ENCODE results near the gene RPS21.
"Not testable (repeated sequence)": the region's sequence is repeated elsewhere in the genome, so short reads cannot be mapped to it uniquely, and the experiment has no call there.

Gene RPS21

DNA sequence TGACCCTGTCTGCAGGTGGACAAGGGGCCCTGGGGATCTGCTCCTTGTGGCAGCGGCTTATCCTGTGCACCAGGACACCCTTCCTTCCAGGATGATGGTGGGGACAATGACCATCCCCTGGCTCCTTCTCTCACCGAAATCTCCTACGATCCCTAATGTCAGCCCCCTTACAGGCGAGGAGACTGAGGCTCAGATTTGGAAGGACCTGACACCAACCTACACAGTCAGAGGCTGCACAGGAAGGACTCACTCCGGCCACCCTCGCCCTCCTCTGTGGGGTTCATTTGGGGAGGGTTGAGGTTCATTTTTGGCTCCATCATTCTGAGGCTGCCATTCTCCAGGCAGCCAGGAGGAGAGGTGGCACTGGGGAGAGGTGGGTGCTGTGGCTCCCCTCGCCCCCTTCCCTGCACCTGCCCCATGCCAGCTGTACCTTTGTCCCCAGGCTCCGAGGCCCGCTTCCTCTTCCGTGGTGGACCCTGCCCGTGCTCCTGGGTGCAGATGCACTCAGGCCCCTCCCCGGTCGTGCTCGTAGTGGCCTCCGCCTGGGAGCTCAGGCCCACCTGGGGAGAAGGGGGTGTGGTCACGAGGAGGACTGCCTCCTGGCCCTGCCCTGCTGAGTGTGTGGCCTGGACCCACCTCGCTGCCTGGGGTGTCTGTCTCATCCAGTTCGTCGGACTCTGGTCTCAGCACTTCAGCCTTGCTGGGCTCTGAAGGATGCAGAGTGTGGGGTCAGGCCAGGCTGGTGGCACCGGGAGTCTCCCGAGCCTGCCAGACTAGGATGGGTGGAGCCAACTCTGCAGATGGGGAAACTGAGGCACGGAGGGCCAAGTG is 25.5 kb downstream of the RPS21 start:
- DNase-seq = no peak

DNA sequence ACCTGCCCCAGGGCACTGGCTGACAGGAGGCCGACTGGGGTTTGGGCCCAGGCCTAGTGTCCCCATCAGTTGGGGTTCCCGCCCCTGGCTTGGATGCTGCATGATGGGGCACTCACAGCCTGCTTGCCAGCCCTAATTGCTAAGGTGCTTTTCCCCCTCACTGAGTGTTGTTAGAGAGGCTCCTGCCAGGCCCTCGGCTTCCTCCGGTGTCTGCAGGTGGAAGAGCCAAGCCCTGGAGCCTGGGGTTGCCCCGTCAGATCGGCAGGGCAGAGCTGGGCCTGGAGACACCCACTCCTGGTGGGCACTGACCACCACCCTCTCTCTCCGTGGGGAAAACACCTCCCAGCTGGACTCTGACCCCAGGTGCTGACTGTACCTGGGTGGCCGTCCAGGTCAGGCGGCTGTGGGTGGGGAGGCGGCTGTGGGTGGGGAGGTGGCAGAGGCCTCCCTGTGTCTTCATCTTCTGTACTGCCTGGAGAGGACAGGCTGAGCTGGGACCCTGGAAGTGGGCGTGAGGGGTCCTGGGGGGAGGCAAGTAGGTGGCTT is 26.2 kb downstream of the RPS21 start:
- no peak for DNase-seq

DNA sequence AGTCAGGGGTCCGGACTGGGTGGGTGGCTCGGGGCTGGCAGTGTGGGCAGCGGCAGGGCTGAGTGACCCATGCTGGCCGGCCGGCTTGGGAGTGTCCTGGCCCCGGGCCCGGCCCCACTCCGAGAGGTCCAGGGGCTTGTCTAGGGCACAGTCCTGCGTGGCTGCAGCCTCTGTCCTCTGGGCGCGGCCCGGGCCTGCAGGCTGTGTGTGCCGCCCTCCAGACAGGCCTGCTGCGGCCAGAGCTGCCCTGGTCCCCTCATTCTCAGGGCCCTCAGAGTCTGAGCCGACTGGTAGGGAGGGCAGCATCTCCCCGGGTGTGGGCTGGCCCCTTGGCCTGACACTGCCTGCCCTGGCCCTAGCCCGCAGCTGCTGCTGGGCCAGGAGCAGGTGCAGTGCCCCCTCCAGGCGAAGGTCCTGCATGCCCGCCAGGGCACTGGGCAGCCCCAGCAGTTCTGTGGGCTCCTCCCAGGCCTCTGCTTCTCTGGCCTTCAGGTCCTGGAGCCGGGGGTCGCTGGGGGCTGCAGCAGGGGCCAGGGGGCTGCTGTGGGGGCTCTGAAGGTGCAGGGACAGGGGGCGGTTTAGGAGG is 27.1 kb downstream of the RPS21 start:
- DNase-seq = no peak

DNA sequence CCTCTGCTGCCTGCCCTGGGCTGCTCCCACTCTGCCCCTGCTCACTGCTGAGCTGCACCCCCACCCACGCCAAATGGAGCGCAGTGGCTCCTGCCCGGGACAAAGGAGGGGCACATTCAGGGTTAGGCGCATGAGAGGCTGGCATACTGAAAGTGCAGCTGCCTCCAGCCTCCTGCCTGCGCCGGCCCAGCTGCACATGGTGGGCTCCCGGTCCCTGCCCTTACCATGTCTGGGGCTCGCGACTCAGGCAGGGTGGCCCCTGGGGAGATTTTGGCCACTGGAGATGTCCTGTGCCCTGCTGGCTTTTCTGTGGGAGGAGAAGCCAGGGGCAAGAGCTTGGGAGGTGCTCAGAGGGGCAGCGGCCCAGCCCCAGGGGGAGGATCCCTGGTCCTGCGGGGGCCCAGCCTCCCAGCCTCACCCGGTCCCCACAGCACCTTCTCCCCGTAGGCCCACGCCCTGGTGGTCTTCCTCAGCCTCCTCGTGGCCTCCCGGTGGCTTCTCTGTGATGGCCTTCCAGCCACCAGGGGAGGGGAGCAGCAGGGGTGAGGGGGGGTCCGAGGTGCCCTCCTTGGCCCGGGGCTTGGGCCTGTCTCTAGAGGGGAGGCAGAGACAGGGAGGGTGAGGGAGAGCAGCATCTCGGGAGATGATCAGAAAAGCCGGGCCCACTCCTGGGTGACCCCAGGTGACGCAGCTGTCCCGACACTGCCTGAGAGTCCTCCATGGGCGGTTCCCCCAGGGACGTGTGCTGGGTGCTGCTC is 28.6 kb downstream of the RPS21 start:
- DNase-seq = no peak

- DNase-seq = no peak
Observed at GRCh38 chr20:62416651-62417637, 30.0 kb downstream of the RPS21 start.

DNA sequence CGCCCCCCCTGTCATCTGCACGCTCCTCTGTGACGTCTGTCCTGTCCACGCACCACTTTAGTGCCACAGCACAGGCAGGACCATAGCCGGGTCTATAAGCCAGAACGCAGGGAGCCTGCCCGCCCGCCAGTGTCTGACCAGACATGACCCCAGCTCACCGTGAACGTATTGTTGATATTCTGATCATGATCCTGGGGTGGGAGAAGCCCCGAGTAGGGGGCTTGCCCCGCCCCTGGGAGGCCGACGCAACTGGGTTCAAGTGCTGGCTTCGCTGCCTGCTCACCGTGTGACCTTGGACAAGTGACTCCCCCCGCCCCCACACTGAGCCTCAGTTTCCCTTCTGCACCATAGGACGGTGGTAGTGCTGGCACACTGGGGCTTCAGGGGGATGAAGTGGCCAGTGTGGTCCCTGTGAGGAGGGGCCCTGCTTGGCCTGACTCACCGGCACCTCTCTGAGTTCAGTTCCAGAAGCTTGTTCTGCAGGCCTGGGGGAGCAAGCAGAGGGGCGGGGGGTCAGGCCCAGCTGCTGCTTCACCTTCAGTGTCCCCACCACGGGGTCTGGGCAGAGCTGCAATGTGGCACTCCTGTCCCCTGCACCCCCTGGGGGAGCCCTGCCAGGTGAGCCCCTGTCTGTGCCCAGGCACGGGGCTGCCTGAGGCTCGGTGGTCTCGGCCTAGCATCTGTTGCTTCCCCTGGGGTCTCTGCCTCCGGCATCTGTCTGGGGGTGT is 31.2 kb downstream of the RPS21 start:
- DNase-seq = no peak

DNA sequence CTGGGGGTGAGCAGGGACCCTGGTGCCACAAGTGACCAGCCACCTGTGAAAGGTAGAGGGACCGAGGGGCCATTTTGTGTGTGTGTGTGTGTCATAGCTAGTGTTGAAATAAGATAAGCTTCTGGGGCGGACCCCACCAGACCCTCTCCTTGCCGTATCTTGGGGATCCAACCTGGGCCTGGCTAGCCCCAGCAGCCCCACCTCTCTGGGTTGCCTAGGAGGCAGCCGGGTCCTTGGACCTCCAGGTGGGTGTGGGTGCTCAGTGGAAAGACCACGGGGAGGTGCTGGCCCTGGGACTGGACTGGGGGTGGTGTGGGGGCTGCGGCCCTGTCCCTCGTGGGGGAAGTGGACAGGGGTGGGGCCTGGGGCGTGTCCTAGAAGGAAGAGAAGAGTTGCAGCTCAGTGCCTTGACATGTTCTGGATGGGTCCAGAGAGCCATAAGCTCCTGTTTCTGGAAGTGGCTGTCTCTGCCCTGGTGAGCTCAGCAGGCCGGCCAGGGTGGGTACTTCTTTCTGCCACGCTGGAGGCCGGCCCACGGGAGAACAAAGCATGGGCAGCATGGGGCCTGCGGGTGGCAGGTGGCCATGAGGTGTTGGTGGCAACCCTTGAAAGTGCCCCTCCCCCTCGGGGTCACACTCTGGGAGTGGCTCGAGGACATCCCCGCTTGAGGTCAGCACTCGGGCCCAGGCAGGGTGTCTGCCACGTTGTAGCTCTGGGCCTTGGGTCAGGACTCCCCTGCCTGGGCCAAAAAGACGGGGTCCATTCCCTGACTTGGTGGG is 32.0 kb downstream of the RPS21 start:
- DNase-seq = no peak

- DNase-seq = no peak
Observed at GRCh38 chr20:62419759-62420158, 32.9 kb downstream of the RPS21 start.

GRCh38 chr20:62420846-62421715 is 34.2 kb downstream of the RPS21 start:
- DNase-seq = no peak

DNA sequence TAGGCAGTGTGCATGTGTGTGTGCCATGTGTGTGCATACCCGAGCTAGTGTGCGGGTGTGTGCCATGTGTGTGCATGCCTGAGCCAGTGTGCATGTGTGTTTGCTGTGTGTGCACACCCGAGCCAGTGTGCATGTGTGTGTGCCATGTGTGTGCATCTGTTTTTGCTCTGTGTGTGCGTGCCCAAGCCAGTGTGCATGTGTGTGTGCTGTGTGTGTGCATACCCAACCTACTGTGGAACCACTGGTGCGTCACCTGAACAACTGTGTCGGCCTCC is 34.8 kb downstream of the RPS21 start:
- DNase-seq = no peak

DNA sequence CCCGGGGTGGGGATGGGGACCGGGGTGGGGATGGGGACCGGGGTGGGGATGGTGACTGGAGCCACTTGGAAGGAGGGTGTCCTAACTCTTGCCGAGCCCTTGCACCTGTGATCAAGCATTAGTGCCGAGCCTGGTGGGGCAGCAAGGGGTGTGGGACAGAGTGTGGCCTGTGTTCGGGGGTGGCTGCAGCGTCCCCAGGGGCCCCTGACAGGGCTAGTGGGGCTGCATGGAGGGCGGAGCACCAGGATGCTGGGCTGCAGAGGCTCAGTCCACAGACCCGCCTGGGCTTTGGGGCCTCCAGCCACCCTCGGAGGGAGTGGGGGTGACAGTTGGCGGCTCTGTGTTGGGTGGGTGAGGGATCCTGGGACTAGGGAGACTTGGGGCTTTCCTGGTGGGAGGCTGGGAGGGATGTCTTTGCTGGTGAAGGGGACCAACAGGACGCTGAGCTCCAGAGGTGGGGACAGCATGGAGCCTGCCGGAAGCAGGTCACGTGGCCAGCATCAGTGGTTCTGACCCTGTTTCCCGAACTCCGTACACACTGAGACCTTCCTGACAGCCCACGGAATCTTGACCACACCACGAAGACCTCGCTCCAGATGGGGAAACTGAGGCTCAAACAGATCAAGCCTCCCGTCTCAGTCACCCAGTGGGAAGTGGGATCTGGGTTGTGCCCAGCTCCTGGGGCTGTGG is 35.9 kb downstream of the RPS21 start:
- no peak for DNase-seq

DNA sequence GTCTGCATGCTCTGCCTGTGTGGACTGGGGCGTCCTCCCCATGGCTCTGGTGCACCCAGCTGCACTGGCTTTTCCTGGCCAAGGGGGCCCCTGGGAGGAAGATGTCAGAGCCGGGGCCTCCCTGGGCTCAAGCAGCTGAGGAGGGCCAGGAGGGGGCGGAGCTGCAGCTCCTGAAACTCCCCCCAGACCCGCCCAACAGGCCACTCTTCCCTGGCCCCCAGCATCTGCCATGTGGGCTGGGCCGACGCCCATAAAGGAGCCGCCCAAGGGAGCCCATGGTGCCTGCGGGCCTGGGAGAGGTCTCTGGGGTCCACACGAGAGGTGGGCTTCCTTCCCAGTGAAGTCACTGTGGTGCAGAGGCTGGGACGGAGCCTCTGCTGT is 36.4 kb downstream of the RPS21 start:
- DNase-seq = no peak

DNA sequence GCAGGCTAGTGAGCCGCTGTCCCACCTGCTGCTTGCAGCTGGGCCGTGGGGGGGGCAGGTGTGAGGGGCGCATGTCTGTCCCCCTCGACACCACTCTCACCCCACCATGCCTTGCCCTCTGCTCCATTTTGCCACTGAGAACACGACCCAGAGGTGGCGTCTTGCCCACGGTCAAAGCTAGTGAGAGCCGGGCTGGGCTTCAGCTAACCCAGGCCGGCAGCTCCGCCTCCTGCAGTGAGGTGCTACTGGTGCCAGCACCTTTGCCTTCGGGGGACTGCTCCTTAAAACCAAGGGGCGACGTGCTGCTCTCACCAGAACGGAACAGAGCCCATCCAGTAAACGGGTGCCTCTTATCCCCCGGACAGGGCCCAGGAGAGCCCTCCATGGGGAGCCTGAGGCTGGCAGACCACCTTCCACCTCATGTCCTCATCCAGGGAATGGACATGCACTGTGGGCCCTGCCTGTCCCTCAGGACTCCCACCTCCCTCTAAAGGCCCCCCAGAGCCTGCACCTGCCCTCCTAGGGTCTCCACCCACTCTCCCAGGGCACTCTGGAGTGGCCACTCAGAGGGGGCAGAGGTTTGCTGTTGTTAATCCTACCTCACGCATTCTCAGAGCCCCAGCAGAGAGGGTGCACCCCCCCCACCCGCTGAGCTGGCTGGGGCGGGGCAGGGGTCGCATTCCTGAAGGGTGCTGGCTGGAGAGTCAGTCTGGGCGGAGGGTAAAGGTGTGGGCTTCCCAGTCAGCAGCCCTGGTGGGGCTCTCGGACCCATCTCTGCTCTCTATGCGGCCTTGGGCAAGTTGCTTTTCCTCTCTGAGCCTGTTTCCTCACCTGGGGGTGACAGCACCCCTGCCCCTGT is 37.6 kb downstream of the RPS21 start:
- DNase-seq = no peak

GRCh38 chr20:62425281-62426058 is 38.6 kb downstream of the RPS21 start:
- no peak for DNase-seq

GRCh38 chr20:62426059-62426348 is 39.1 kb downstream of the RPS21 start:
- not testable (repeated sequence) for DNase-seq

DNA sequence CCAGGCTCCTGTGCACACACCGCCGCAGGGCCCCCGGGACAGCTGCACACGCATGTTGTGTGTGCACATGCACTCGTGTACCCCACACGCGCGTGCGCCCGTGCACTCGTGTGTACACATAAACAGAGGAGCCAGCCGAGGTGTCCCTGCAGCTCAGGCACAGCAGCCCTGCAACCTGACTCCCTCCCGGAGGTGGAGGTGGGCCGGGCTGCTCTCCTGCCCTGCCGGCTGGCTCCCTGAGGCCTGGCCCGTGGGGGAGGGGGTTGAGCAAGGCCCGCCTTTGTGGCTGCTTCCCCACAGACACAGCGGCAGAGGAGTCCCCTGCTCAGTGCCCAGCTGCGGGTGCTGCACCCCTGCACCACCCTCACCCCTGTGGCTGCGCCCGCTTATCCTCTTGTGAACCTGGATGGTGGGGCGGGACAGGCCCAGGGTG is 39.8 kb downstream of the RPS21 start:
- no peak for DNase-seq

DNA sequence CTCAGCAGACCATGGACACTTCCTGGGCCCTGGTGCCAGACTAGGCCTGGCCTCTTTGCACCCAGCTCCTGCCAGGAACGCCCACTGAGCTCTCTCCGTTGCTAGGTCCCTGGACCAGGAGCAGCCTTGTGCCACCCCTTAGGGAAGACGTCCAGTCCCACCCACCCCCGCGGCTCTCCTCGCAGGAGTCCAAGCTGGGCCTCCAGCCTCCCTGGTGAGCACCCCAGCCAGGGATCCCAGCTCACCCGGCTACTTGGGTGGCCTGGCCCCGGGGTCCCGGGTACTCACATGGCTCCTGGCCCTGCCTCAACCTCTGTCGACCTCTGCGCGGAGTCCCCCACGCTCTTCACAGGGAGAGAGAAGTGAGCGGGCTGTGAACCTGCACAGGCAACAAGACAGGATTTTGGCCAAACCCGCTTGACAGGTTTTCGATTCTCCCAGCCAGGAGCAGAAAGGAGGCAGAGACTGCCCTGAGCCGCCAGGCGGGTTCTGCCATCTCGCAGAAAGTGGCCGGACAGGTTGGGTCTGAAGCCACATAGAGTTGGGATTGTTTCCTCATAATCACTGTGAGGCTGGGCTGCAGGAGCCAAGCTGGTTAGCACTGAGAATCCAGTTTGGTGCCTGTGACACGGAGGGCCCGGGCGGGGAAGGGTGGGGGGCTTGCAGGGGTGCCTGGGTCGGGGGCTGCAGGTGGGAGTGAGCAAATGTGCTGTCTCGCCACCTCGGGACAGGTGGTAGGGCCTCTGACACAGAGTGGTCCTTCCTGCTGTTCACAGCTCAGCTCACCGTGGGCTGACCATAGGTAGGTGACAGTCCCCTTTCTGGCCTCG is 40.5 kb downstream of the RPS21 start, which contains the start of gene RBBP8NL:
RBBP8NL (minus strand) TSS at position 368 of the 830 bp plus-strand sequence. CDS start 7,892 bp downstream, outside the sequence.
- DNase-seq = no peak

Measured in stimulated activated naive CD4-positive, alpha-beta T cell treated with Interleukin-2 at 50 U/mL for 16 hours (primary cell).